Skin epidermis (tissue), 12 donors: Measurements from ENCODE around the gene DIDO1.
A peak's percentile ranks its signal among the peaks of the same experiment; 100 is the strongest.
"Not testable (repeated sequence)": the region's sequence is repeated elsewhere in the genome, so short reads cannot be mapped to it uniquely, and the experiment has no call there.

Experiments used
- H3K27ac ChIP-seq, 21 experiments: fragments of 200-600 bp; sonication (generic) in 11 of 21; one replicate each; pipeline ENCODE4 v1.5.0; 2020; ENCODE audit warnings: mild to moderate bottlenecking in 3 of 21, inconsistent platforms in 2 of 21, moderate library complexity in 2 of 21
- H3K4me3 ChIP-seq, 7 experiments: fragments of 200-600 bp; sonication (generic) in 2 of 7; one replicate each; pipeline ENCODE4 v1.5.0; 2020; ENCODE audit warnings: inconsistent platforms in 2 of 7, mild to moderate bottlenecking in 2 of 7, moderate library complexity in 1 of 7

The DIDO1 gene

DNA sequence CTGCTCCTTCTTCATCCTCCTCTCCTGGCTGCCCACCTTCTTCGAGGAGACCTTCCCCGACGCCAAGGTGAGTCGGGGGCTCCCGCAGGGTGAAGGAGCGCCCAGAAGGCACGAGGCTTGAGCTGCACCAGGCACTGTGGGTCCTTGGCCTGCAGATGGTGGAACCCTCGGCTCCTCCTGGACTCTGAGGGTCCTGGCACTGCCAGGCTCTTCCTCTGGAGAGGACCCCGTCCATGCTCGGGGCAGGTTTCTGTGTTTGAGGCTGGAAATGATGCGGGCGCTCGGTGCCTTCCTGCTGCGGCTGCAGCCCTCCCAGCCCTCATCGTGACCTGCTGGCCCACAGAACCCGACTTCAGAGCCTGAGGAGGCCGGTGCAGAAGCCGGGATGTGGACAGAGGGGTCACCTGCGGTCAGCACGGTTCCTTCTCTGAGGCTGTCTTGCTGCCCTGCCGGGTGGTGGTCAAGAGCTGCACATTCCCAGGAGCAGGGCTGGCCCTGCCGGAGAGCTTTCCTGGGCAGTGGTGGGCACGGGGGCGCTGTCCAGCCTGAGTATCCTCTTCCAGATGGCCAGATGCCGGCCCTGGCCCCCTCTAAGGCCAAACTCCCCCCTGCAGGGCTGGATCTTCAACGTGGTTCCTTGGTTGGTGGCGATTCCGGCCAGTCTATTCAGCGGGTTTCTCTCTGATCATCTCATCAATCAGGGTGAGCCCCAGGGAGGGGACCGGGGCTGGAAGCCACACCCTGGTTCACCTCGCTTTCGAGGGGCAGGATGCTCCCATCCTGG is 37.5 kb upstream of the DIDO1 start:
- Histone ChIP-seq H3K4me3 (no peak overlapping the region), H3K27ac (no peak overlapping the region)

DNA sequence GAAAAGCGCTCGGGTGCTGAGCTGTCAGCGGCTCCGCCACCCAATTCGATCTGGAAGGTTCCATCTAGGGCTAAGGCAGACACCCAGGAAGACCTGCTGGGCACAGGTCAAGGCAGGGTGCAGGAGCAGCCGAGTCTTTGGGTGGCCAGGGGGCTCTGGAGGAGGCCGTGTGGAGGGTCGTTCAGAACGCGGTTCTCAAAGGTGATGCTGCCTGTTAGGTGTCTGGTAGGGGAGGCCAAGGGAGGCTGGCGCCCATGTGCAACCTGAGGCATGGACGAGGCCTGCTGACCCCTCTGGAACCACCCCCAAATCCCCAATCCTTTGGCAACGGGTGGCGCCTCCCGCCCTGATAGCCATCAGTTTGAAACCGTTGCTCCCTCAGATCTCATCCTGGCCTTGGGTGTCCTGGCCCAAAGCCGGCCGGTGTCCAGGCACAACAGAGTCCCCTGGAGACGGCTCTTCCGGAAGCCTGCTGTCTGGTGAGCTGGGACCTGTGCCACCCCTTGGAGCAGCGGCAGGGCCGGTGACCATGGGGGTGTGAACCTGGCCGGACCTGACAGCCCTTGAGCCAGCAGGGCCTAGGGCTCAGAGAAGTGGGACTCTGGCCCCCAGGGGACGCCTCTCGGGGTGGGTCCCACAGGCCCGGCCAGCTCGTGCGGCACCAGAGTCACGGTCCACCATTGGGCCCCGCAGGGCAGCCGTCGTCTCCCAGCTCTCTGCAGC is 36.7 kb upstream of the DIDO1 start:
- Histone ChIP-seq H3K27ac (no peak overlapping the region), H3K4me3 (no peak overlapping the region)

DNA sequence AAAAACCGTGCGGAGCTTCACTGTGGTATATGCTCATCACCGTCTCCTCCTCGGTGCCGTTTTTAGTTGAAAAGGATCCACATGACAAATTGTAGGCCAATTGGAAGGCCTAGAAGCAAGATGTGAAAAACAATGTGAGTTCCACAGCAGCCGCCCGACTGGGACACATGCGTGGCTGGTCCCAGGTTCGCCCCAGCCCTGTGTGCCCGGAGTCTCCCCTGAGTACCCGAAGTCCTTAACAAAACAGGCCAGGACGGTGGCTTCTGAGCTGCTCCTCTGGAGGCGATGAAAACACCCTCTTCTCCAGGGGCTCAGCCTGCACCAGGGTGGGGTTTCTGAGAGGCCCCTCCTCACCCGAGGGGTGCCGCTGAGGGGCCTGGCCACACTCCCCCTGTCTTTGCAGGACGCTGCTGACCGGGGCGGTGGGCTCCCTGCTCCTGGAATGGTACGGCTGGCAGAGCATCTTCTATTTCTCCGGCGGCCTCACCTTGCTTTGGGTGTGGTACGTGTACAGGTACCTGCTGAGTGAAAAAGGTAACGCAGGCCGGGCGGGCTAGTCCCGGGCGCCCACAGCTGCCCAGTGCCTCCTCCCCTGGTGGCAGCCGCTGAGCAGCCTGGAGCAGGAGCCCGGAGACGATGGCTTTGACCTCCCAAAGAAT is 36.0 kb upstream of the DIDO1 start:
- Histone ChIP-seq H3K4me3 (no peak overlapping the region), H3K27ac (no peak overlapping the region)

DNA sequence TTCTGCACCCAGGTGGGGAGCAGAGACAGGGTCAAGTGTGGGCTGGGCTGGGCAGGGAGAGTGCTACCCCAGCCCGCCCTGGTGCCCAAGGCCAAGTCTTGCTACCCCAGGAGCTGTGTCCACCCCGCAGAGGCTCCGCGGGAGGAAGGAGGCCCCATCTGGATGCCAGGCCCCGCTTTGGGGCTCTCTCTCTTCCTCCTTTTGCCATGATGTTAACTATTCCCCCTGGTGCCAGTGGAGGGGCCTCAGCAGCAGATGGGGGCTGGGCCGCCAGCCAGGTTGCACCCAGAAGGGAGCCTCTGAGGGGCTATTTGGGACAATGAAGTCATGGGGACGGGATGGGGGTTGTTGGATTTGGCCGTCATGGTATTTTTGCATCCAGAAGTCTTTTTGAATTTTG is 35.5 kb upstream of the DIDO1 start:
- Histone ChIP-seq H3K27ac (no peak overlapping the region), H3K4me3 (no peak overlapping the region)

DNA sequence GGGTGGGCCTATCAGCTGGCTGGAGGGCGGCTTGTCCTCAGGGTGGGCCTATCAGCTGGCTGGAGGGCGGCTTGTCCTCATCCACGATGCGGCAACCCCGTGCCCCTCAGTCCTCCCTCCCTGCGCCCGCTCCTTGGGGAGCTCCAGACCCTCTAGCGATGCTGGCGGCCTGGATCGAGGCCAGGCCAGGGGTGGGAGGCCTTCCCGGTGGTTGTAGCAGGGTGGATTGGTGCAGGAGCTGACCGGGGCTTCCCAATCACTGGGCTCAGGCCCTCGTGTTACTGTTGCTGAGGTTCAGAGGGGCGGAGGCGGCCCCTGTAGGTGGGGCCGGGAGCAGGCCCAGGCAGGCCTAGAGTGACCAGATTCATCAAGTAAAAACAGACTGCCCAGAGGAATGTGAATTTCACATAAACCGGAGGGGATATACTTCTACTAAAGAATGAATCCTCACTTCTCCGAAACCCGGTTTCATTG is 35.0 kb upstream of the DIDO1 start:
- Histone ChIP-seq H3K4me3 (no peak overlapping the region), H3K27ac (no peak overlapping the region)

DNA sequence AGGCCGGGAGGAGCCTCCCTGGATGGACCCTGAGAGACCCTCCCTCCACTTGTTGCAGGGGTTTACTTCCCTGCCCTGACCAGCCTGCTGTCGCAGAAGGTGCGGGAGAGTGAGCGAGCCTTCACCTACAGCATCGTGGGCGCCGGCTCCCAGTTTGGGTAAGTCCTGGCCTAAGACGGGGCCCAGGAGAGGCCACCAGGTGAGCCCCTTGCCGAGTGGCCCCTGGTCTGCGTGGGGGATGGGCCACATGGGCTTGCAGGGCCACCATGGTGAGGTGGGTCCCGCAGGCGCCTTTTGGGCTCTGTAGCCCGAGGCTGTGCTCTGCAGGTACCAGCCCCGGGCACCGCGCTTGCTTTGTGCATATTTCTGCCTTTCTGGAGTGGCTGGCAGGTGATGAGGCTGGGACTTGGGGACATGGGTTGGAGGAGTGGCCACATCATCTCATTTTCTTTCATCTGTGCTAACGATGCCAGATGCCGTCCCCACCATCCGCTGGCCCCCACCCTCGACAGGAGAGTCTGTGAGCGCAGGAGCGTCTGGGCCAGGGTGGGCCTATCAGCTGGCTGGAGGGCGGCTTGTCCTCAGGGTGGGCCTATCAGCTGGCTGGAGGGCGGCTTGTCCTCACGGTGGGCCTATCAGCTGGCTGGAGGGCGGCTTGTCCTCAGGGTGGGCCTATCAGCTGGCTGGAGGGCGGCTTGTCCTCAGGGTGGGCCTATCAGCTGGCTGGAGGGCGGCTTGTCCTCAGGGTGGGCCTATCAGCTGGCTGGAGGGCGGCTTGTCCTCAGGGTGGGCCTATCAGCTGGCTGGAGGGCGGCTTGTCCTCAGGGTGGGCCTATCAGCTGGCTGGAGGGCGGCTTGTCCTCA is 34.4 kb upstream of the DIDO1 start:
- H3K27ac ChIP-seq, H3K4me3 ChIP-seq: not testable (repeated sequence)

DNA sequence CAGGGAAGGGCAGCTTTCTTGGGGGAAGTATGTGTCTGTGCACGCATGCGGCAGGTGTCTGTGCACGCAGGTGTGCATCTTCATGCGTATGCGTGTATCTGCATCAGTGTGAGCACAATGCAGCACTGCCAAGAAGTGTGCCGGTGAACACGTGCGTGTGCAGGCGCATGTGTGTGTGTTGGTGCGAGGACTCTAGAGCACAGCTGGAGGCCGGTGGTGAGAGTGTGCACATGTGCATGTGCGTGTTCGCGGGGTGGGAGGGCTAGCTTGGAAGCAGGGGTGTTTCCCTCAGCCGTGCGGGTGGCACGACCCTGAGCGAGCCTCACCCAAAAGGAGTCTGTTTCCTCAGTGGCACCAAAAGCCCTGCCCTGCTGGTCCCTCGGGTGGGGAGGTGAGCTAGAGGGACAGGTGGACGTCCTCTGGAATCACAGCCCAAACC is 33.7 kb upstream of the DIDO1 start:
- Histone ChIP-seq H3K27ac (no peak overlapping the region), H3K4me3 (no peak overlapping the region)

DNA sequence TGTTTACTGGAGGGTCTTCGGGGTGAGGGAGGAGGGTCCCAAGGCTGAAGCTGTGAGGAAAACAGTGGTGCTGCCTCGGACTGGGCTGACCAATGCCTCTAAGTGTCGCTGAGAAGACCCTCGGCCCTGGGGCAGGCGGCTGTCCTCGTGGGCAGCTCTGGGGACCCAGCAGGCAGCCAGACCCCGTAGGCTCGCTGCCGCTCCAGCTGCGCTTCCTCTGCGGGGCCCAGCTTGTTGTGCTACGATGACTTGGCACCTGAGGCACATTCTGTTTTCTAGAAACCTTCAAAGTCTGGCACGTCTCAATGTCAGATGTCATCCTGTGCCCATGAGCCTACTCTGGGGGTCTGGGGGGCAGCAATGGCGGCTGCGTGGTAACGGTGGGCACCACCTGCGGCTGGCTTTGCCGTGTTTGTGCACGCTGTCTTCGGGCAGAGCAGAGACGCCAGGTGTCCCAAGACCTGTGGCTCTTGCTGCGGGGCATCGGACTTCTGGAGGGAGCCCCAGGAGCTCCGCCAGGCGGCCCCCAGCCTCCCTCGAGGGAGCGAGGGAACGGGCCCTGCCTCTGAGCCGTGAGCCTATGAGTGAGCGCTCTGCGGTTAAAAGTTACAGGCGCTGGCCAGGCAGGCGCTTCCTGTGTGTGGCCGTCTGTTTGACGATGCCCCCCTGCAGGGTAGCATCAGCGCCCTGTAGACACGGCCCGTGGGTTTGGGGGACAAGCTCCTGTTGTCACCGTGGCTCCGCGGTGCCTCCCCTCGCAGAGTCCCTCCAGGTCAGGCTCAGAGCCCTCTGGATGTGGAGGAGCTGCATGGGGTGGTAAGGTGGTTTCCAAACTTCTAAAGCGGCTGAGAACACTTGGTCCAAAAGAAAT is 33.0 kb upstream of the DIDO1 start:
- Histone ChIP-seq H3K27ac (no peak overlapping the region), H3K4me3 (no peak overlapping the region)

DNA sequence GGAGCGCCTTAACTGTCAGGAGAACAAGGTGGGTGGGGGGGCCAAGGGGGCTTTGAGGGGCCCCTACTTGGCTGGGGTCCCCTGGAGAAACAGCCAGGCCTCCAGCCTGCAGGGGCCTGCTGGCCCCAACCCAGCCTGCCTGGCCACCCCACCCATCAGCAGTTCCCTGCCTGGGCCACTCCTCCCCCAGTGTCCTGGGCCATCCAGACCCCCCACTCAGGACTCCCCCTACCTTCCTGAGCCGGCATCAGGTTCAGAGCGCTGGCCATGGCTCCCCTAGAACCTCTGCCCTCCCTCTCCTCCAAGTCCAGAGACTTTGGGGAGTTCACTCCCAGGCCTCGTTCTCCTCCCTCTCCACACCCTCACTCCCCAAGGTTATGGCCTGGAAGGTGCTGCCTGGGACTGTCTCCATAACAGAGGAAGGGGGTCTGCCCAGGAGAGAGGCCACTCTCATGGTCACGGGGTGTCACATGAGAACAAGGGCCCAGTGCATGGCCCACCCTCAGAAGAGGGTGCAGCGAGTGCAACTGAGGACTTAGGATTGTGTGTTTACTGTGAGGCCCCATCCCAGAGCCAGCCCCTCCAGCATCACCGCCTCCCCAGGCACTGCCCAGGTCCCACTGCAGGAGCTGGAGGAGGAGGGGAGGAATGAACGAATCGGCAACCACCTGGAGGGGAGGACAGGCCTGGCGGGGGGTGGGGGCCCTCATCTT is 32.2 kb upstream of the DIDO1 start:
- Histone ChIP-seq H3K27ac (no peak overlapping the region), H3K4me3 (no peak overlapping the region)

DNA sequence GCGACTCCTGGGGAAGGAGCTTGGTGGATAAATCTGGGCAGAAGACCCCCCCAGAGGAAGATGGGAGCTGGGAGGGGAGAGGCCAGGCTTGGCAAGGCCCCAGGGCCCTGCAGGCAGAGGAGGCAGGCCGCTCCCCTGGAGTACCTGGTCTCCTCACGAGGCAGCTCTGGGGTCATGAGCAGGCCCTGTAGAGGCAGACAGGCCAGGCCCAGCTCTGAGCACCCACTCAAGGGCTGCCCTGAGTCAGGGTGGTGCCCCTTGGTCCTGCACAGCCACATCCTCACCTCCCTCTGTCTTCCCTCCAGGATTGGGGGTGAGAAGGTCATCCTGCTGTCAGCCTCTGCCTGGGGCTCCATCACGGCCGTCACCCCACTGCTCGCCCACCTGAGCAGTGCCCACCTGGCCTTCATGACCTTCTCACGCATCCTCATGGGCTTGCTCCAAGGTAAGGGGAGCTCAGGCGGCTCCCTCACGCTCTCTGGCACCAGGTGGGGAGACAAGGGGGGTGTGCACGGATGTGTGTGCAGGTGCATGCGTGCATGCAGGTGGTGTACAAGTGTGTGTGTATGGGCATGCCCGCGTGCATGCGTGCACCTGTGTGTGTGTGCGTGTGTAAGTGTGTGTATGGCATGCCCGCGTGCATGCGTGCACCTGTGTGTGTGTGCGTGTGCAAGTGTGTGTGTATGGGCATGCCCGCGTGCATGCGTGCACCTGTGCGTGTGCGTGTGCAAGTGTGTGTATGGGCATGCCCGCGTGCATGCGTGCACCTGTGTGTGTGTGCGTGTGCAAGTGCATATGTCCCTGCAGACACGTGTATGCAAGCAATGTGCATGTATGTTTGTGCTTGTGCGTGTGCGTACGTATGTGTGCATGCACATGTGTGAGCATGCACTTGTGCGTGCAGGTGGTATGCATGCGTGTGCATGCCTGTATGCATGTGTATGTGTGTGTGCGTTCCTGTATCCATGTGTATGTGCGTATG is 31.1 kb upstream of the DIDO1 start:
- Histone ChIP-seq H3K27ac (no peak overlapping the region), H3K4me3 (no peak overlapping the region)

DNA sequence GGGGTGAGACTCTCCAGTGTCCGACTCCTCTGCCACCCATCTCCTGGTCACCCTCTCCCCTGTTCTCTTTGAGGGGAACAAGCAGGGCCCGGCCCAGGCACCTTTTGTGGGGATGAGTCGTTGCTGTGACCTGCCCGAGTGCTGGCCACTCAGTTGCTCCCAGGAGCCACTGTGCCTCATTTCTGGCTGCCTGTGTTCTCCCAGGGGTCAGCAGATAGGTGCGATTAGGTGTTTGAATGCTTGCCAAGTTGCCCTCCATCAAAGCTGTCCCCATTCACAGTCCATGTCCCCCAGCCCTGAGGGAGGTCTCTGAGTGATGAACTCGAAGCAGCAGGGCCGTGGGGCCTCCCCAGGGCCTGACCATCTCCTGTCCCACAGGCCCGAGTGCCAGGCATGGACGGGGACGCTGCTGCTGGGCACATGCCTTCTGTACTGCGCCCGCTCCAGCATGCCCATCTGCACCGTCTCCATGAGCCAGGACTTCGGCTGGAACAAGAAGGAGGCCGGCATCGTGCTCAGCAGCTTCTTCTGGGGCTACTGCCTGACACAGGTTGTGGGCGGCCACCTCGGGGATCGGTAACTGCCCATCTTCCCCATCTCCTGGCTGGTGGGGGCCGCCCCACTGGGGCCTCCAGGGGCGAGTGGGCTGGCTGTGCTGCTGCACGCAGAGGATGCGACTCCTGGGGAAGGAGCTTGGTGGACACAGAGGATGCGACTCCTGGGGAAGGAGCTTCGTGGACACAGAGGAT is 30.3 kb upstream of the DIDO1 start:
- Histone ChIP-seq H3K4me3 (no peak overlapping the region), H3K27ac (no peak overlapping the region)

DNA sequence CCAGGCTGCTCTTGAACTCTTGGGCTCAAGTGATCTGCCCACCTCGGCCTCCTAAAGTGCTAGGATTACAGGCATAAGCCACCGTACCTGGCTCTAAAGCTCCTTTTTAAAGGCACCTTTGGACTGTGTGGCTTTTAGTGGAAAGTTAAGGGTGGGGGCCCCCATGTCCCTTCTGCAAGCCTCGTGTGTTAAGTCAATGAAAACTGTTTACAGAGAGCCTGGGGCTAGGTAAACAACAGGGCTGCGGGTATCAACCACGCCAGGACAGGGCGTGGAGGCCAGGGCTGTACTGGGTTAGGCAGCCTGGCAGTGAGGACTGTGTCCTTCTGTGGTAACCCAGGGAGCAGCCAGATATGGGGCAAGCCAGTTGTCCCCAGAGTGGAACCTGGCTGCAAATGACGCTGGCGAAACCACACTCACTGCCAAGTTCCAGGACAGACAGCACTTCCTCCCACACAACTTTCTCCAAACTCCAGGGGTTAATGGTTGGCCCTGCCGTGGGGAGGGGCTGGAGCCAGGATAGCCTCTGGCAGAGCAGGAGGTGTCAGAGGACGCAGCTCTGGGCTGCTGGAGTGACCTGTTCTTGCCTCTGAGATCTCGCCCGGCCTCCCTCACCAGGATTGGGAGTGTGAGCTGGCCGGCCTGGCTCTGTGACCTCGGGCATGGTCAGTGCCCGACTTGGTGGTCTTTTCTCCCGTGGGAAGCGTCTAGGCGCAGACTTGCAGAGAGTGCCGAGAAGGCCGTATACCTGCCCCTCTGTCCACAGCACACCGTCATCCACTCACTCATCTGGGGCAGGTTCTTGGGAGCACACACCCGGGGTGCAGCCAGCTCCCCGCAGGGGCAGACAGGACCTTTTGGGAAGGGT is 29.4 kb upstream of the DIDO1 start:
- Histone ChIP-seq H3K27ac (no peak overlapping the region), H3K4me3 (no peak overlapping the region)

DNA sequence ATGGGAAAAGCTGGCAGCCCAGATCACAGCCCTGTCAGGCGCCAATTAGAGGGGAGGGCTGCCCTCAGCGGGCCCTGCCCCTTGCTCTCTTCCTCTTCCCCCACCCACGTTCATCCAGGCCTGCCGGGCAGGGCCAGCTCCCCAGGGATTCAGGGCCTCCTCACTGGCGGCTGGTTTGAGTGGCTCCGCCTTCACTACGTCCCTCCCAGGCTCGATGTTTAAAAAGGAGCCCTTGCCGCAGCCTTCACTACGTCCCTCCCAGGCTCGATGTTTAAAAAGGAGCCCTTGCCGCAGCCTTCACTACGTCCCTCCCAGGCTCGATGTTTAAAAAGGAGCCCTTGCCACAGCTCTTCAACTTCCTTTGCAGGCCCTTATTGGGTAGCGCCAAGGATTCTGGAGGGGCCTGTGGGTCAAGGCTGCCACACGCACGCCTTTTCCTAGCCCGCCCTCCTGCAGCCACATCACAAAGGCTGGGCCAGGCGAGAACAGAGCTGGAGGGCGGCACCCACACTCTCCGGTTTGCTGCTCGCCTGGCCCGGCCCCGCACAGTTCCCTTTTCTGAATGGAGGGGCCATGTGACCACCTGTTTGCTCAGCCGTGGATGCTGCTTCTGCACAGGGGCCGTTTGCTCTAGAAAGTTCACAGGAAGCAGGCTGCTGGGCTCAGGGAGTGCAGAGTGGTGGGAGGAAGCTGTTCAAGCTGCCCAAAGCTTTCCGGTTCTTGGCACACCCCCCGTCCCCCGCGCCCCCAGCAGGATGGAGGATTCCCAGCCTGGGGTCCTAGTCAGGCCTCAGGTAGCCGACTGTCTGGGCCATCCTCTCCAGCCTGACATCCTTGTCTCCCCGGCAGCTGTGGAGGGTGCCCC is 27.8 kb upstream of the DIDO1 start:
- Histone ChIP-seq H3K27ac (peak overlapping the region in 20 of 21 experiments; percentile 29 to 91 (median 81)), H3K4me3 (peak overlapping the region; percentile 16 to 38 (median 27))
